GM18526 (cell line): ENCODE data around the gene MBD3.

Experiments used
- POLR2A ChIP-seq: IDR thresholded peaks from 3 replicates; pipeline ENCODE4 v1.6.1; 2011; ENCODE audit not compliant: insufficient read length; ENCODE audit errors: extremely low read depth

Gene MBD3

DNA sequence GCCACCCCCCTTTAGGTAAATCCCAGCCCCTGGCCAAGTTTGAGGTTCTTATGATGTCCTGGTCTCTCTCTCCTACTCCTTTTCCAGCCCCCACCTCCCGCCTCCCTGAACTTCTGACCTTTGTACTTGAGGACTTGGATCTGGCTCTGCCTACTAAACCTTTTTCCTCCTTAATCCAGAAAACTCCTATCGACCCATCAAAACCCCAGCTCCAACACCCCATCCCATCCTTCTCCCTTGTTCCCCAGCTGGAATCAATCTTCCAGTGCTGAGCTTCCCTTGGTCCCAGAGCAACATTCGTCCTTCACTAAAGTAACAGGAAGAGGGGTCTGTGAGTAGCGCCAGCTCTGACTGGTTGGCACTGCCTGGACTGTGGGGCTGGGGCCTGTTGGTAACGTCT, 29.9 kb upstream of the MBD3 start:
- TF ChIP-seq POLR2A, result no peak

DNA sequence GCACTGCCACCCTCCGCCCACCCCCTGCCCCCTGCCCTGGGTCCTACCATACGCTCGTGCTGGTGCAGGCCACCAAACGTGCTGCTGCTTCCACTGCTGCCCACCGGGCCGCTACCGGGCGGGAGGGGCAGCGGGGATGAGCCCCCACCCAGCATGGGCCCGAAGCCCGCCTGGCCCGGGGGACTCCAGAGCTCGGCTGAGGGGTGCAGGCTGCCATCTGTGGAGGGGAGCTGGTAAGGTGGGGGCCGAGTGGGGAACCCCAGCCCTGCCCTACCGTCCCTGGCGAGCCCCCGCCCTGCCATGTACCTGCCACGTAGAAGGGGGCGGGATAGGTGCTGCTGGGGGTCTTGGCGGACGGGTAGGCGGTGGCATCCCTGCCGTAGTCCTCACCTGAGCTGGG, 29.3 kb upstream of the MBD3 start:
- TF ChIP-seq POLR2A, result no peak

DNA sequence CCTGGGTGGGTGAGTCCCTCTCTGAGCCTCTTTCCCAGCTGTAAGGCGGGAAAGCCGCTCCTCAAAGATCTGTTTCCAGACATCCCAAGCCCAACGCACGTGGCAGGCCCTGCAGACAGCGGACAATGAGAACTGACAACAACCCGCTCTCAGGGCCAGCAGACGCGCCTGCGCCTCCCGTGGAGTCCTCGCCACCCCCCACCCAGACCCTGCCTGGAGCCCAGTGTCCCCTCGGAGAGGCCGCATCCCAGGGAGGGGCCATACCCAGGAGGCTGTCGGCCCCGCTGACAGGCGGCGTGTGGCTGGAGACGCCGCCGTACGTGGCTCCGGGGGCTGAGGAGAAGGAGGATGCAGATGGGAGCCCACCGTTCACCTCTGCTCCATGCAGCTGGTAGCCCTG, 28.9 kb upstream of the MBD3 start:
- TF ChIP-seq POLR2A, result no peak

DNA sequence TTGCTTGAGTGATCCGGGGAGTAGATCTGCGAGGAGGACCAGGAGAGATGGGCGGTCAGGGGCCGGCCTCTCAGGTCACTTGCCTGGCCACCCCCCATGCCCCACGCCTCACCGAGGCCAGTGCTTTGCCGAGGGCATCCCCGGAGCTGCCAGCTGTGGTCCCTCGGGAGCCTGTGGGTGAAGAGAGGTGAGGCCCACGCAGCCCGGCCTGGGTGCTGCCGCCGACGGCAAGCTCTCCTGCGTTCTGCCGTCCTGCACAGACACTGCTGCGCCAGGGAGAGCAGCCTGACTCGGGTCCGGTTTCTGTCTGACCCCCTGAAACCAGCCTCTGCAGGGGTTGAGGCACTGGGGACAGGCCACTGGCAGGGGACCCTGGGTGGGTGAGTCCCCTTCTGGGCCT, 28.4 kb upstream of the MBD3 start:
- TF ChIP-seq POLR2A, result no peak

DNA sequence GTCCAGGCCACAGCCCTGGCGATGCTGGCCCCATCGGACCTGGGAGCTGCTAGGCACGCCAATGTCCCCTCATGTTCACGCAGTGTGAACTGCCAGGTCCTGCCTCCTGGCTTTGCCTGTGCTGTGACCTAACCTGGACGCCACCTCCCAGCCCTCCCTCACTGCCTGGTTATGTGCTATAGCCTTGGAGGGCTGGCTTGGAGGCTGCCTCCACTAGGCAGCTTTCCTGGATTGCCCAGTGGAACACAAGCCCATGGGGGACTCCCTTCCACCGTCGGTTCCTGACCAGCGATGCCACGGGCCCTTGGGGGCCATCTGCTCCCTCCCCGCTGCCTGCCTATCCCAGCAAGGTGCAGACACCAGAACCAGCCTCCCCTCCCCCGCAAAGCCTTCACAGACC, 27.8 kb upstream of the MBD3 start:
- no peak for TF ChIP-seq POLR2A

DNA sequence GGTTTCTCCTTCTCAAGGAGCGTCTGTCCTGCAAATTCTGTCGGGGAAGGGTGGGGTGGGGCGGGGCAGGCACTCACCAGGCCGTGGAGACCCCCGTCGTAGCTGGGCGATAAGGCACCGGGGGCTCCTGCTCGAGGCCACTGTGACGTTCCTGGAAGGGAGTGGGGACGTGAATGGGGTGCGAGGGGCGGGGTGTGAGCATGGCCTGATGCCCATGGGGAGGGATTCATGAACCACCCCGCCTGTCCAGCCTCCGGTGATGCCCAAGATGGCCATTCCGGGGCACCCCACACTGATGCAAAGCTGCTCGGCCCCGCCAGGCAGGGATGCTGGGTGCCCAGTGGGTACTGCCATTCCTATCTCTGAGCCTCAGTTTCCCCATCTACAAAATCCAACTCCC, 27.0 kb upstream of the MBD3 start:
- TF ChIP-seq POLR2A, result no peak

DNA sequence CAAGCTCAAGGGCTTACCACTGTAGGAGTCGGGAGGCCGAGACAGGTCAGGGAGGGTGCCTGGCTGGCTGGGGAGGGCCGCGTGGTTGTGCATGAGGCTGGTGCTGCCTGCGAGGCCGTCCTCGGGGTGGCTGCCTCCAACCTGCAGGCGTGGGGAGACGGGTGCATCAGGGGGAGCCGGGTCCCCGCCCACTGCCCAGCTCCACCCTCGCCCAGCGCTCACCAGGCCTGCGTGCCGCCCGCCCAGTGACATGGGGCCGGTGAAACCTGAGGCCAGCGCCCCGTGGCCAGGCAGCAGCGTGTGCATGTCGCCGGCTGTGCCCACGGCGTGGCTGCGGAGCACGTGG, 26.4 kb upstream of the MBD3 start:
- no peak for TF ChIP-seq POLR2A

DNA sequence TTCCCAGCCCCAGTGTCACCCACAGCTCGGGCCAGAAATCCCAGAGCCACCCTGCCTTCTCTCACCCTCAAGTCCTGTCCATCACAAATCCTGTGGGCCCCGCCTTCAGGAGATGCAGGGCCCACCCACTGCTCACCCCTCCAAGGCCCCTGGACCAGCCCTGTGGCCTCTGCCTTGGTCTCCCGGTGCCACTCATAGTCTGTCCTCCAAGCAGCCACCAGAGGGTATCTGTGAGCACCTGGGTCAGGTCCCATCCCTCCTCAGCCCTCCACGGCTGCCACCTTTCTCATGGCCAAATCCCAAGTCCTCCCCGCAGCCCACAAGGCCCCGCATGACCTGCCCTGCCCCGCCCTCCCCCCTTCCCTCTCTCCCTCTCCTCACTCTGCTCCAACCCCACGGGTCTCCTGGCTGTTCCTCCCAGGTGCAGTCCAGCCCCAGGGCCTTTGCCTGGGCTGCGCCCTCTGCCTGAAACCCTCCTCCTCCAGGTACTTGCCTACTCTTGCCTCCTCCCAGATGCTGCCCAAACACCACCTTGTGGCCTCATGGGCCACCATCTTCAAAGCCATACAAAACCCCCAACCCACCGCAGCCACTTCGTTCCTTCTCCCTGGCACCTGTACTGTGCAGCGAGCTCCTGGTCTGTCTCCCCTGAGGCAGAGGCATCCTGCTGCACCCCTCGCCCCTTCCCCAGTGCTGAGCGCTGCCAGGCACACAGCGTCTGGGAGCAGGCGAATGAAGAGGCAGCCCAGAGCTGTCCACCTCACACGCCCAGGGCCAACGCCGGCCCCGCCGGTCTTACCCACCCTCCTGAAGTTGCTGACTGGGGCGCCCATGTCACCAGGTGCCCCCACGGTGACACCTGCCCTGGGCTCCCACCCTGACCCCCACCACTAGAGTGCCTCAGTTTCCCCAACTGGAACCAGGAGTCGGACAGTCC, 25.8 kb upstream of the MBD3 start:
- no peak for TF ChIP-seq POLR2A

DNA sequence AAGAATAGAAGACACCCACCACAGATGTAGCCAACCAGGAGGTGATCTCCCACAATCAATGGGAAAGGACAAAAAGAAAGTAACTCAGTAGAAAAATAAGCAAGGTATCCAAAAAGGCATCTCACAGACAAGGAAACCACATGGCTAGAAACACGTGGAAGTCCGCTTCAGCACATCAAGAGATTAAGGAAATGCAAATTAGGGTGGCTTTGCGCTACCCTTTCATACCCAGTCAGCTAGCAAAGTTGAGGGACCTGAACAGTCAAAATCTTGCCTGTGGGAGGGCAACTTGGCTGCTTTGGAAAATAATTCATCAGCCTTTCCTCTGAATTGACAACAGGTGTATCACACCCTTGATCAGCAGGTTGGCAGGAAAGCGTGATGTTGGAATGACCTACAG, 24.2 kb upstream of the MBD3 start:
- no peak for TF ChIP-seq POLR2A

DNA sequence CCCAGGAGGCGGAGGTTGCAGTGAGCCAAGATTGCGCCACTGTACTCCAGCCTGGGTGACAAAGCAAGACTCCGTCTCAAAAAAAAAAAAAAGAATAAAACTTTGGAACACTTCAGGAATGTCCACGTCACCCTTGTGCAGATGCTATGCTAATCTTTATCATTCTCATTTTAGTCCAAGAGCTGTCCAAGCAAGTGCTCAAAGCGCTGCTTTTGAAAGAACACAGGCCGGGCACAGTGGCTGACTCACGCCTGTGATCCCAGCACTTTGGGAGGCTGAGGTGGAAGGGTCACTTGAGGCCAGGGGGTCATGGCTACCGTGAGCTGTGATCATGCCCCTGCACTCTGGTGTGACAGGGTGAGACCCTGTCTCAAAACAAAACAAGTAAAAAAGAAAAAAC, 23.7 kb upstream of the MBD3 start:
- TF ChIP-seq POLR2A, result no peak

DNA sequence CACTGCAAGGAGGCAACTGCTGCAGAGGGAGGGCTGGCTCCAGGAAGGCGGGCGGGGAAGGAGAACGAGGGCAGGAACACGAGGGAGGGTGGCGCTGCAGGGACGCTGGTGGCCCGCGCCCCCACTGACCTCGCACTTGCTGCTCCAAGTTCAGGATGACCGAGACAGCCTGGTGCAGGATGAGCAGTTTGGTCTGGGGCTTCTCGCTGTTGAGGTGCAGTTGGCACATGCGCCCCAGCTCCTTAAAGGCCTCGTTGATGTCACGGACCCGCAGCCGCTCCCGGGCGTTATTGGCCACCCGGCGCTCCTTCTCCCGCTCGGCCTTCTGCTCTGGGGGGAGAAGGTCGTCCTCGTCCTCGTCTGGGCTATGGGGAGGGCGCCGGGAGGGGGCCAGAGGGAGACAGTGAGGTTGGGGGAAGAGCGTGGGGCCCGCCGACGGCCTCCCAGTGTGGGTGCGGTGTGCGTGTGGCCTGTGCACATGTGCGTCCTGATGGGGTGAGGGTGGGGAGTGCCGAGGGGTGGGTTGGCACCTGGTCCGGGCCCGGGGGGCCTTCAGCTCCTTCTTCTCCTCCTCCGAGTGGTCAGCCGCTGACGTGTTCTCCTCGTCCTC, 22.6 kb upstream of the MBD3 start:
- no peak for TF ChIP-seq POLR2A

DNA sequence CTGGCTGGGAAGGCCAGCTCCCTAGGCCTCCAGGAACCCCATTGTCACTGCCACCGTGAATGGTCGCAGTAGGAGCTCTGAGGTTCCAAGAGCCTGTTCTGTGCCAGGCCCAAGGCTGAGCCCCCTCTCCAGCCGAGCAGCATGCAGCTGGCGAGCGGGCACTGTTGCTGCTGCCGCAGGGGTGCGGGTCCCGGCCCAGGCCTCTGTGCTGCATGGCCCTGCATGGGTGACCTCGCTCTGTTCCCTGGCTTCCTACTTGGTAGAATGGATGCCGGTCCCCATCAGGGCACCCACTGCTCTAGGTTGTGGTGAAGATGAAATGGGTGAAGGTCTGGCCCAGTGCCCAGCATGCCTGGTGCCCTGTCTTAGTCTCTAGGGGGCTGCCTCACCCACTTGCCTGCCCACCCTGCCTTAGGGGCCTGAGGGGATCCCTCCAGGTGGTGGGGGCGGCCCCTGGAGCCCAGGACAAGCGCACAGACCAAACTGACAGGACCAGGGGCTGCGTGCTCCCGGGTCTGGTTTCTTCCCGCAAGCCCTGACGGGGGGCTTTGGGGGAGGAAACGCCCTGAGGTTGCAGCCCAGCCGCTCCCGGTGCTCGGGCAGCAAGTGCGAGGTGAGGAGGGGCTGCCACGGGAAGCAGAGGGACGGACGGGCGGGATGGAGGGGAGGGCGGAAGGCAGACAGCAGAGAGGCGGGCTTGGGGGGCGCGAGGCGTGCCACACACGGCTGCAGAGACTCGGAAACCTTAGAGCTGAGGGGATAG, 21.3 kb upstream of the MBD3 start:
- TF ChIP-seq POLR2A, result no peak

DNA sequence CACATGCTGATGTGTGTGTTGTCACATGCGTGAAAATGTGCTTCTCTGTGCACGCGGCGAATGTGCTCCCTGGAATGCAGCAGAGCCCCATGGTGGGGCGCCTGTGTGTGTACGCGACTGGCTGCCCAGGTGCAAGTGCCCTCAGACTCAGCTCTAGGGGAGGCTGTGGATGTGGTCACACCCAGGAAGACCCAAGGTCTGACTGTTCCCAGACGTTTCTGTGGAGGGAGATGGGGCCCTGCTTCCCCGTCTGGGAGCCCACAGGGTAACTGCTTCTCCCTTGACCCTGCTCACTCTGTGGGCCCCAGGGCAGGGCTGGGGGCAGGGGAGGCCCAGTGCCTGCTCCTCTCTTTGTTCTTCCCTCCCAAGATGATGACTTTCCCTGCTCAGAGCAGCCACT, 20.5 kb upstream of the MBD3 start:
- TF ChIP-seq POLR2A, result no peak

DNA sequence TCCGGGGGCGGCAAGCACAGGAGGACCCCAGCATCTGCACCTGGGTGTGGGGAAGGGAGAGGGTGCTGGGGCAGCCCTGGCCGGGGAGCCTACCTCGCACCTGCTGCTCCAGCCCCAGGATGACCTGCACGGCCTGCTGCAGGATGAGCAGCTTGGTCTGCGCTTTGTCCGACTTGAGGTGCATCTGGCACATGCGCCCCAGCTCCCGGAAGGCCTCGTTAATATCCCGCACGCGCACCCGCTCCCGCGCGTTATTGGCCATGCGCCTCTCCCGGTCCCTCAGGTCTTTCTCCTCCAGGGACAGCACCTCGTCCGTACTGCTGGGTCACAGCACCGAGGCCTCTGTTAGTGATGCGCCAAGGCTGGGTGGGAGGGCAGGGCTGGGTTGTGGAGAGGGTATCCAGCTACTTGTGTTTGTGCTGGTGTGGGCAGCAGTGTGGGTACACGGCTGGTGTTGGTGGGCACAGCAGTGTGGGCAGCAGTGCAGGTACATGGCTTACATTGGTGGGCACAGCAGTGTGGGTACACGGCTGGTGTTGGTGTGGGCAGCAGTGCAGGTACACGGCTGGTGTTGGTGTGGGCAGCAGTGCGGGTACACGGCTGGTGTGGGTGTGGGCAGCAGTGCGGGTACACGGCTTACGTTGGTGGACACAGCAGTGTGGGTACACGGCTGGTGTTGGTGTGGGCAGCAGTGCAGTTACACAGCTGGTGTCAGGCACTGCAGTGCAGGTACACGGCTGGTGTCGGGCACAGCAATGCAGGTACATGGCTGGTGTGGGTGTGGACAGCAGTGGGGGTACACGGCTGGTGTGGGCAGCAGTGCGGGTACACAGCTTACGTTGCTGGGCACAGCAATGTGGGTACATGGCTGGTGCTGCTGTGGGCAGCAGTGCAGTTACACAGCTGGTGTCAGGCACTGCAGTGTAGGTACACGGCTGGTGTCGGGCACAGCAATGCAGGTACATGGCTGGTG, 19.7 kb upstream of the MBD3 start:
- TF ChIP-seq POLR2A, result no peak

DNA sequence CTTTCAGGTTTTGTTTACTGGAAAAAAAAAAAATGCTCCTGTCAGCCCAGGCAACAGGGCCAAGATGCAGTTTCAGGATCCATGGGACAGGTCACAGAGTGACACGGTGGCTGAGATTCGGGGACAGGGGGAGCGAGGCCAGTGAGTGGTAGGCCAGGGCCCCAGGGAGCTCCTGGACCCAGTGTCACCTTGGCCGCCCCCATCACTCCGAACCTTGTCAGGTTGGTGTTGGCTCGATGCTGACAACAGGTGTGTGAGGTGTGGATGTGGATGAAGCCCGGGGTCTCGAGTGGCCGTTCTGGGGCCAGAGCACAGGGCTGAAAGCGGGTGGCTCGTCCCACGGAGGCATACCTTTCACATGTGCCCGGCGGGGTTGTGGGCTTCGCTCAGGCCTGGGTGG, 18.7 kb upstream of the MBD3 start:
- no peak for TF ChIP-seq POLR2A
